IMR-90 (cell line): ENCODE measurements around the gene CLCF1.

Source experiments
- CEBPB ChIP-seq: IDR thresholded peaks from 2 replicates; pipeline ENCODE4 v1.6.1; 2012; ENCODE audit warnings: low read depth, low read length, improper control_type of control experiment
- CHD1 ChIP-seq: IDR thresholded peaks from 2 replicates; pipeline ENCODE4 v1.6.1; 2012; ENCODE audit warnings: low read depth, low read length, improper control_type of control experiment
- CTCF ChIP-seq: conservative IDR thresholded peaks from 2 replicates; pipeline ENCODE4 v1.5.1; 2012; ENCODE audit warnings: mild to moderate bottlenecking, low read depth, low read length, improper control_type of control experiment
- ELK1 ChIP-seq: fragments of 150-350 bp; IDR thresholded peaks from 2 replicates; pipeline ENCODE4 v1.6.1; 2016; ENCODE audit warnings: low read depth, mild to moderate bottlenecking, low read length, moderate library complexity, borderline replicate concordance
- FOS ChIP-seq: fragments of 150-350 bp; IDR thresholded peaks from 2 replicates; pipeline ENCODE4 v1.6.1; 2016; ENCODE audit warnings: low read depth, low read length
- MAFK ChIP-seq: IDR thresholded peaks from 2 replicates; pipeline ENCODE4 v1.6.1; 2012; ENCODE audit warnings: low read depth, low read length, improper control_type of control experiment
- MAZ ChIP-seq: IDR thresholded peaks from 2 replicates; pipeline ENCODE4 v1.6.1; 2012; ENCODE audit warnings: low read depth, mild to moderate bottlenecking, low read length, improper control_type of control experiment, moderate library complexity, borderline replicate concordance
- MXI1 ChIP-seq: IDR thresholded peaks from 2 replicates; pipeline ENCODE4 v1.6.1; 2012; ENCODE audit warnings: low read depth, mild to moderate bottlenecking, low read length, moderate library complexity, borderline replicate concordance
- NFE2L2 ChIP-seq: fragments of 150-350 bp; IDR thresholded peaks from 2 replicates; pipeline ENCODE4 v1.6.1; 2016; ENCODE audit warnings: low read depth, mild to moderate bottlenecking, low read length
- POLR2A ChIP-seq: IDR thresholded peaks from 2 replicates; pipeline ENCODE4 v1.6.1; 2012; ENCODE audit warnings: mild to moderate bottlenecking, low read depth, low read length
- RAD21 ChIP-seq: IDR thresholded peaks from 2 replicates; pipeline ENCODE4 v1.6.1; 2012; ENCODE audit warnings: low read length, improper control_type of control experiment
- RCOR1 ChIP-seq: IDR thresholded peaks from 2 replicates; pipeline ENCODE4 v1.6.1; 2012; ENCODE audit warnings: mild to moderate bottlenecking, low read length, improper control_type of control experiment; ENCODE audit not compliant: insufficient replicate concordance
- SMC3 ChIP-seq: fragments of 150-350 bp; IDR thresholded peaks from 2 replicates; pipeline ENCODE4 v1.6.1; 2016; ENCODE audit warnings: low read depth, mild to moderate bottlenecking, antibody characterized with exemption, low read length, moderate library complexity
- USF2 ChIP-seq: fragments of 150-350 bp; IDR thresholded peaks from 2 replicates; pipeline ENCODE4 v1.6.1; 2017; ENCODE audit warnings: mild to moderate bottlenecking, antibody characterized with exemption, low read length, low read depth

GRCh38 chr11:67364783-67365722 lies 8.3 kb downstream of the CLCF1 start:
- TF ChIP-seq CTCF (no peak), NFE2L2 (no peak), RAD21 (no peak), POLR2A (no peak), MXI1 (no peak), CEBPB (no peak), USF2 (no peak), ELK1 (no peak), FOS (no peak), CHD1 (no peak), SMC3 (no peak), MAZ (no peak), MAFK (no peak), RCOR1 (no peak)
